ENCODE data around the gene GDF15.

GRCh38 chr19:18418483-18419194 is 32.7 kb downstream of the GDF15 start:
- TF ChIP-seq CTCF (IDR thresholded peaks at IDR 0.05; ENCODE audit: borderline replicate concordance, extremely low read depth, low read length, poor library complexity, severe bottlenecking) = no peak
- TF ChIP-seq EZH2 (IDR thresholded peaks at IDR 0.05; ENCODE audit: borderline replicate concordance, low read depth, low read length, severe bottlenecking) = no peak
